ENCODE data around the gene RCAN1.

DNA sequence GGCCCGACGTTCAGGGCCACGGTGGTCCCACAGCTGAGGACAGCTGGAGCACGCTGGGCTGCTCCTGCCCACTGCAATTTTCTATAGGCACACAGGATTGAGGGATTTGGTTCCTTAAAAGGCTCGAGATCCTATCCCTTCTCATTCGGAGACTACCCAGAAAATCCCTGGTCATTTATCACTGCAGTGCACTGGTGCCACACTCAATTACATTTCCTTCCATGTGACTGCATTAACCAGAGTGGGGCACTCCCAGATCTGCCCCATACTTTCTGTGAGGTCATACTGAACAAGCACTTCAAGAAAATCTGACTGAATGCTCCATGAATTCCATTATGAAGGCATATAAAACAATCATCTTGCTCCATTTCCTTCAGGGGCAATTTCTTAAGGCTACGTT, 53.1 kb downstream of the RCAN1 start:
- TF ChIP-seq, protein P1, sequence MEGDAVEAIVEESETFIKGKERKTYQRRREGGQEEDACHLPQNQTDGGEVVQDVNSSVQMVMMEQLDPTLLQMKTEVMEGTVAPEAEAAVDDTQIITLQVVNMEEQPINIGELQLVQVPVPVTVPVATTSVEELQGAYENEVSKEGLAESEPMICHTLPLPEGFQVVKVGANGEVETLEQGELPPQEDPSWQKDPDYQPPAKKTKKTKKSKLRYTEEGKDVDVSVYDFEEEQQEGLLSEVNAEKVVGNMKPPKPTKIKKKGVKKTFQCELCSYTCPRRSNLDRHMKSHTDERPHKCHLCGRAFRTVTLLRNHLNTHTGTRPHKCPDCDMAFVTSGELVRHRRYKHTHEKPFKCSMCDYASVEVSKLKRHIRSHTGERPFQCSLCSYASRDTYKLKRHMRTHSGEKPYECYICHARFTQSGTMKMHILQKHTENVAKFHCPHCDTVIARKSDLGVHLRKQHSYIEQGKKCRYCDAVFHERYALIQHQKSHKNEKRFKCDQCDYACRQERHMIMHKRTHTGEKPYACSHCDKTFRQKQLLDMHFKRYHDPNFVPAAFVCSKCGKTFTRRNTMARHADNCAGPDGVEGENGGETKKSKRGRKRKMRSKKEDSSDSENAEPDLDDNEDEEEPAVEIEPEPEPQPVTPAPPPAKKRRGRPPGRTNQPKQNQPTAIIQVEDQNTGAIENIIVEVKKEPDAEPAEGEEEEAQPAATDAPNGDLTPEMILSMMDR (IDR thresholded peaks at IDR 0.05), result no peak
- no peak for TF ChIP-seq POLR2A (IDR thresholded peaks at IDR 0.05)
